Calu3 (cell line): ENCODE measurements around the gene APAF1. TPM values are rescaled to one million over a fixed set of nuclear protein-coding genes. Genes with fewer than 3 reads are reported as not detected.

ENCODE experiments used
- BruUV-seq: library from RNA; stranded (reverse); fragments of 400-500 nt; replicated peaks from 2 replicates; lab custom pipeline; 2021; lab: Mats Ljungman, UMichigan
- CTCF ChIA-PET: fragments of 300-600 bp; sonication (Branson Sonifier 250); formaldehyde crosslinking; loops from one replicate; lab custom pipeline; 2022; ENCODE audit warnings: antibody characterized with exemption; lab: Charles Lee
- DNase-seq: peaks from one replicate; pipeline ENCODE4 v3.0.0; 2022
- H3K27ac Mint-ChIP-seq: one replicate; pipeline ENCODE4 v1.8.0; 2022; ENCODE audit warnings: mixed read lengths; ENCODE audit not compliant: unreplicated experiment
- H3K27me3 Mint-ChIP-seq: one replicate; pipeline ENCODE4 v1.8.0; 2022; ENCODE audit warnings: mixed read lengths; ENCODE audit not compliant: unreplicated experiment
- H3K36me3 Mint-ChIP-seq: one replicate; pipeline ENCODE4 v1.8.0; 2022; ENCODE audit warnings: mild to moderate bottlenecking, moderate library complexity, mixed read lengths; ENCODE audit not compliant: insufficient read depth, unreplicated experiment
- H3K4me1 Mint-ChIP-seq: one replicate; pipeline ENCODE4 v1.8.0; 2022; ENCODE audit warnings: mild to moderate bottlenecking, low read depth, mixed read lengths; ENCODE audit not compliant: unreplicated experiment
- H3K4me3 Mint-ChIP-seq: one replicate; pipeline ENCODE4 v1.8.0; 2022; ENCODE audit warnings: mild to moderate bottlenecking, low read depth, moderate library complexity, mixed read lengths; ENCODE audit not compliant: unreplicated experiment
- H3K9me3 Mint-ChIP-seq: one replicate; pipeline ENCODE4 v1.8.0; 2022; ENCODE audit warnings: low read depth, mixed read lengths; ENCODE audit not compliant: unreplicated experiment
- CTCF ChIP-seq: fragments of 200-600 bp; IDR thresholded peaks from one replicate; pipeline ENCODE4 v1.8.0; 2022; ENCODE audit warnings: antibody characterized with exemption; ENCODE audit not compliant: unreplicated experiment
- intact Hi-C: fragments of 100-400 bp; cut with micrococcal nuclease; formaldehyde crosslinking; loops from one replicate; pipeline ENCODE4 v1.10.0; 2022; ENCODE audit not compliant: unreplicated experiment
- total RNA-seq: library from RNA; stranded (reverse); gene quantifications from 2 replicates; pipeline ENCODE4 v1.2.3, GENCODE V29; 2022

The APAF1 gene
- total RNA-seq, 1 experiment from 2014 or later = 24.7 TPM

- Mint-ChIP-seq H3K27ac (no peak overlapping the region), H3K27me3 (peaks cover 66% of the 10 kb centered on the region), H3K4me3 (peak overlapping the region; percentile 58), H3K4me1 (no peaks in the 10 kb centered on the region), H3K9me3 (no peaks in the 10 kb centered on the region), H3K36me3 (no peaks in the 10 kb centered on the region)
- CTCF ChIA-PET = no interaction called here
- peak; percentile 35 for DNase-seq
- no peak for TF ChIP-seq CTCF
- intact Hi-C loops = no loop called here
- no TSS peak for BruUV-seq
These were observed 100.7 kb downstream of the APAF1 start for GRCh38 chr12:98745578-98746391.

- H3K27me3 Mint-ChIP-seq = peaks cover 48% of the 10 kb centered on the region
- no peak overlapping the region for H3K27ac Mint-ChIP-seq
- intact Hi-C loops = no loop called here
- TF ChIP-seq CTCF = no peak
- H3K4me1 Mint-ChIP-seq = no peaks in the 10 kb centered on the region
- H3K36me3 Mint-ChIP-seq = no peaks in the 10 kb centered on the region
- DNase-seq = no peak
- no peaks in the 10 kb centered on the region for H3K9me3 Mint-ChIP-seq
- H3K4me3 Mint-ChIP-seq = no peak overlapping the region
- CTCF ChIA-PET = no interaction called here
- BruUV-seq = no TSS peak
These were observed 103.4 kb downstream of the APAF1 start for GRCh38 chr12:98748463-98748862.

- H3K4me1 Mint-ChIP-seq = peaks cover 11% of the 10 kb centered on the region
- H3K27me3 Mint-ChIP-seq = peaks cover 48% of the 10 kb centered on the region
- TF ChIP-seq CTCF = no peak
- no peaks in the 10 kb centered on the region for H3K9me3 Mint-ChIP-seq
- intact Hi-C loops = no loop called here
- no peak overlapping the region for H3K27ac Mint-ChIP-seq
- DNase-seq = no peak
- BruUV-seq = no TSS peak
- no peaks in the 10 kb centered on the region for H3K36me3 Mint-ChIP-seq
- CTCF ChIA-PET = no interaction called here
- no peak overlapping the region for H3K4me3 Mint-ChIP-seq
These were observed 105.4 kb downstream of the APAF1 start for GRCh38 chr12:98750511-98750910.

GRCh38 chr12:98751580-98752115 lies 106.6 kb downstream of the APAF1 start:
- CTCF ChIA-PET = no interaction called here
- H3K27ac Mint-ChIP-seq = no peak overlapping the region

More at GRCh38 chr12:98751580-98752115, 106.6 kb downstream of the APAF1 start:
- peaks cover 11% of the 10 kb centered on the region for H3K4me1 Mint-ChIP-seq
- no TSS peak for BruUV-seq
- H3K36me3 Mint-ChIP-seq = no peaks in the 10 kb centered on the region
- no peak for DNase-seq
- intact Hi-C loops = no loop called here
- peaks cover 37% of the 10 kb centered on the region for H3K27me3 Mint-ChIP-seq
- no peaks in the 10 kb centered on the region for H3K9me3 Mint-ChIP-seq
- no peak overlapping the region for H3K4me3 Mint-ChIP-seq
- TF ChIP-seq CTCF = no peak
